NT2/D1 (cell line): ENCODE results near the gene MIER2.

ENCODE experiments used
- SUZ12 ChIP-seq: IDR thresholded peaks from 2 replicates; pipeline ENCODE4 v1.6.1; 2011; ENCODE audit not compliant: insufficient read length, insufficient read depth; ENCODE audit errors: extremely low read depth
- YY1 ChIP-seq: IDR thresholded peaks from 2 replicates; pipeline ENCODE4 v1.6.1; 2011; ENCODE audit not compliant: insufficient read length, insufficient read depth
- ZNF274 ChIP-seq: IDR thresholded peaks from 2 replicates; pipeline ENCODE4 v1.6.1; 2011; ENCODE audit warnings: mild to moderate bottlenecking, low read depth, low read length

DNA sequence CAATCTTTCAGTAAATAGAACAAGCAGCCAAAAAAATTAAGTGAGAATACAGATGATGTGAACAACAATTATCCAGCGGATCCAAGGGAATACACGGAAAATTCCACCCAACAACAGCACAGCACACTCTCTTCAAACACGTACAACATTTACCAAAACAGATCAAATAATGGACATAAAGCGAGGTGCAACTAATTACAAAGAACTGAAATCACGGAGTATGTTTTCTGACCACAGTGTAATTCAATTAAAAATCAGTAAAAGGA, 26.2 kb downstream of the MIER2 start:
- TF ChIP-seq ZNF274 = no peak
- TF ChIP-seq SUZ12 = no peak
- TF ChIP-seq YY1 = no peak
